ENCODE data around the gene MAK. TPM values are rescaled to one million over a fixed set of nuclear protein-coding genes. Genes with fewer than 3 reads are reported as not detected.
A peak's percentile ranks its signal among the peaks of the same experiment; 100 is the strongest.

The MAK gene
- total RNA-seq, 4 donors from 2014 or later: 0.59 to 0.90 TPM; not detected in 2

DNA sequence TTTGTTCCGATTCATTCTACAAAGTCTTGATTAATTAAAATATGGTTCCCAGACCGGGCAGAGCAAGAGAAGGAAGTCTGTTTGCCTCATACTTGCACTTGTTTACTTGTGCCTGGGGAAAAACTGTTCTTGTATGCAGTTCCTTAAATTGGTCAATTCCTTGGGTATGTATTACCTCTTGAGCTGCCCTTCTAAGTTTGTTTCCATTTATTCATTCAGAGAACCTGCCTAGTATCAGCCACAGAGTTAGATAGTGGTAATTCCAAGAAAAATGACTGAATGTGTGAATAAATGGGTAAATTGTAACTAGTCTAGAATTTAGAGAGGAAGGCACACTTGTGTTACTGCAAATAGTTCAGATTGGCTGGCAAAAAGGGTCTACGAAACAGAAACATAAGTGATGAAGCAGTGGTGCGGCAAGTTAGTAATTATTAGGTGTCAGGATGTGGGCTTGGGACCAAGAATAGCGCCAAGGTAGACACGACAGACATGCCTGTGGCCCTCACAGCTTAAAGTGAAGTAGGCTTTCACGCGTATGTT lies 525 bp upstream of the MAK start:
- TF ChIP-seq, protein P1, sequence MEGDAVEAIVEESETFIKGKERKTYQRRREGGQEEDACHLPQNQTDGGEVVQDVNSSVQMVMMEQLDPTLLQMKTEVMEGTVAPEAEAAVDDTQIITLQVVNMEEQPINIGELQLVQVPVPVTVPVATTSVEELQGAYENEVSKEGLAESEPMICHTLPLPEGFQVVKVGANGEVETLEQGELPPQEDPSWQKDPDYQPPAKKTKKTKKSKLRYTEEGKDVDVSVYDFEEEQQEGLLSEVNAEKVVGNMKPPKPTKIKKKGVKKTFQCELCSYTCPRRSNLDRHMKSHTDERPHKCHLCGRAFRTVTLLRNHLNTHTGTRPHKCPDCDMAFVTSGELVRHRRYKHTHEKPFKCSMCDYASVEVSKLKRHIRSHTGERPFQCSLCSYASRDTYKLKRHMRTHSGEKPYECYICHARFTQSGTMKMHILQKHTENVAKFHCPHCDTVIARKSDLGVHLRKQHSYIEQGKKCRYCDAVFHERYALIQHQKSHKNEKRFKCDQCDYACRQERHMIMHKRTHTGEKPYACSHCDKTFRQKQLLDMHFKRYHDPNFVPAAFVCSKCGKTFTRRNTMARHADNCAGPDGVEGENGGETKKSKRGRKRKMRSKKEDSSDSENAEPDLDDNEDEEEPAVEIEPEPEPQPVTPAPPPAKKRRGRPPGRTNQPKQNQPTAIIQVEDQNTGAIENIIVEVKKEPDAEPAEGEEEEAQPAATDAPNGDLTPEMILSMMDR (IDR thresholded peaks at IDR 0.05): no peak
- no peak for TF ChIP-seq POLR2A (IDR thresholded peaks at IDR 0.05)
- no peak for TF ChIP-seq EP300 (IDR thresholded peaks at IDR 0.05)
- Histone ChIP-seq H3K9me3 (peaks cover 0 to 7% (median 0%) of the 10 kb centered on the region in 4 donors), H3K4me3 (peak overlapping the region; percentile 50 to 90 (median 68)), H3K27me3 (no peaks in the 10 kb centered on the region), H3K4me1 (peaks cover 0 to 24% (median 11%) of the 10 kb centered on the region in 4 donors), H3K36me3 (no peaks in the 10 kb centered on the region), H3K27ac (peak overlapping the region in 1 of 4 donors; percentile 82)
- 64 to 65% methylated on average over 8 of the region's 8 CpGs for WGBS, 2 donors
- DNase-seq (ENCODE audit: low spot score in 2 of 2): no peak

DNA sequence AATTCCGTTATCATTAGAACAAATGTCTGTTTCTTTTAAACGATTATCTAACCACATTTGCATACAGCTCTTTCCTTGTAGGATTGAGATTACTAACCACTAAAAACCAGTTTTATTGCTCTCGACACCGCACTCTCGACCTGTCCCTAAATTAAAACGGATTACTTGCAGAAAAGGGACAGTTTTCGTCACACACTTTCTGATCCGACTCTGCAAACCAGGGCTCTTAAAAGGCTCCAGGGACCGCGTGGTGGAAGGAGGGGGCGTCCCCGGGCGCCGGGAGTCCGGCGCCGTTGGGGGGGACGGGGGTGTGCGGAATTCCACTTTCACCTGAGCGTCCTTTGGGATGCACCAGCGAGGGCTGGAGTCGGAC lies 731 bp downstream of the MAK start:
- WGBS, 2 donors: 0 to 1% methylated on average over 22 of the region's 22 CpGs
- no peaks in the 10 kb centered on the region for H3K36me3 ChIP-seq
- no peaks in the 10 kb centered on the region for H3K9me3 ChIP-seq
- DNase-seq (ENCODE audit: low spot score in 2 of 2): no peak
- peaks cover 0 to 24% (median 11%) of the 10 kb centered on the region in 4 donors for H3K4me1 ChIP-seq
- peak overlapping the region in 2 of 4 donors; percentile 23 to 82 for H3K27ac ChIP-seq
- no peaks in the 10 kb centered on the region for H3K27me3 ChIP-seq
- TF ChIP-seq, protein P1 (IDR thresholded peaks at IDR 0.05): no peak
- TF ChIP-seq POLR2A (IDR thresholded peaks at IDR 0.05): no peak
- TF ChIP-seq EP300 (IDR thresholded peaks at IDR 0.05): no peak
- peak overlapping the region; percentile 50 to 90 (median 68) for H3K4me3 ChIP-seq

DNA sequence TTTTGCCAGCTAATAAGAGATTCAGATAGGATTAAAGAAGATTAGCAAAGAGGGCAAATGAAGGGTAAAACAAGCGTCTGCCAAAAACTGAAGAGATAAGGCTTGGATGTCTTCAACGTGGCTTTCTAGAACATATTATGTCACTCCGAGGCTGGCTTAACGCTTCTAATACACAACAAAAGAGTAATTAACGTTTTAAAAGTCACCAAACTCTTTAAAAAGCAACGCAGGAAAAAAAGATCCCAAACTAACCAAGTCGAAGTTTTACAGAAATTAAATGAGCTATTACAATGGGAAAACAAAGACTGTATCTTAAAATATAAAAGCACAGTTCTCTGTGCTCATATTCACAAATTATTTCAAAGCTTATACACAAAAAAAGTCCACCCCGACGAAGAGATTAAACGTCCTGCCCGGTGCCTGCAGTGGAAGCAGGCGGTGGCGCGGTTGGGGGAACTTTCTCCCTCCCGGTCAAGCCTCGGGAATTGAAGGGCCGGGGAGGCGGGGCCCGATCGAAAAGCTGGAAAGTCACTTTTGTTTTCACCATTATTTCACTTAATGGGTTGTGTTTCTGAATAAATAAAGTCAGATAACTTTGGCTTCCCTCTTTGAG lies 1.2 kb downstream of the MAK start:
- Histone ChIP-seq H3K36me3 (no peaks in the 10 kb centered on the region), H3K4me1 (peaks cover 0 to 24% (median 11%) of the 10 kb centered on the region in 4 donors), H3K27ac (peak overlapping the region in 1 of 4 donors; percentile 82), H3K27me3 (no peaks in the 10 kb centered on the region), H3K9me3 (no peaks in the 10 kb centered on the region), H3K4me3 (peak overlapping the region; percentile 50 to 90 (median 68))
- no peak for TF ChIP-seq EP300 (IDR thresholded peaks at IDR 0.05)
- no peak for TF ChIP-seq POLR2A (IDR thresholded peaks at IDR 0.05)
- TF ChIP-seq, protein P1 (IDR thresholded peaks at IDR 0.05): no peak
- peak in 1 of 2 donors; percentile 17 for DNase-seq (ENCODE audit: low spot score in 2 of 2)
- WGBS, 2 donors: 3 to 4% methylated on average over 20 of the region's 20 CpGs

DNA sequence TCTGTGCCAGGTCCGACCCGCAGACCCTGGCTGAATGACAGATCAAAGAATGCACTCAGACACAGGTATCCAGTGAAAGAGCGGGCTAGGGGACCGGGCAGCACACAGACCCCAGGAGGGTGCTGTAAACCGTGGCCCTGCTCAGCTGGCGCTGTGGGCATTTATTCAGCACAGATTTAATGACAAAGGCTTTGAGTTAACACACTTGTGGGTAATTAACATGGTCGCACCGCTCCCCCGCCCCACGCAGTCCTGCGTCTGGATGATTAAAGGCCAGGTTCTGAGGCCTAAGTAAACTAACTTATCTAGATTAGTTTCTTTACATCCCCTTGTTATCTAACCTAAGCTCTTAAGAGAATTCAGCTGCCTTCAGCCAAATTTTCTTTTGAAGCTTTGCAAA lies 3.5 kb downstream of the MAK start:
- WGBS, 2 donors: 93 to 98% methylated on average over 11 of the region's 11 CpGs
- no peaks in the 10 kb centered on the region for H3K27me3 ChIP-seq
- peaks cover 0 to 5% (median 0%) of the 10 kb centered on the region in 3 donors for H3K36me3 ChIP-seq
- no peak for TF ChIP-seq POLR2A (IDR thresholded peaks at IDR 0.05)
- TF ChIP-seq EP300 (IDR thresholded peaks at IDR 0.05): no peak
- TF ChIP-seq, protein P1 (IDR thresholded peaks at IDR 0.05): no peak
- DNase-seq (ENCODE audit: low spot score in 2 of 2): no peak
- H3K27ac ChIP-seq: no peak overlapping the region
- H3K9me3 ChIP-seq: no peaks in the 10 kb centered on the region
- H3K4me3 ChIP-seq: no peak overlapping the region
- H3K4me1 ChIP-seq: peaks cover 0 to 24% (median 11%) of the 10 kb centered on the region in 4 donors

DNA sequence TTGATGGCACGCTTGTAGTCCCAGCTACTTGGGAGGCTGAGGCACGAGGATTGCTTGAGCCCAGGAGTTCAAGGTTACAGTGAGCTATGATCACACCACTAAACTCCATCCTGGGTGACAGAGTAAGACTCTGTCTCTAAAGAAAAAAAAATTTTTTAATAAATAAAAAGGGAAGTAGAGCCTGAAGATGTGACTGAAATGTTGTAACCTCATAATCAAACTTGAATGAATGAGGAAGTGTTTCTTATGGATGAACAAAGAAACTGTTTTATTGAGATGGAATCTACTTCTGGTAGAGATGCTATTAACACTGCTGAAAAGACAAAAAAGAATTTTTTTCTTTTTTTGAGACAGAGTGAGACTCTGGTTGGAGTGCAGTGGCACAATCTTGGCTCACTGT lies 6.7 kb downstream of the MAK start:
- Histone ChIP-seq H3K27me3 (no peaks in the 10 kb centered on the region), H3K27ac (no peak overlapping the region), H3K9me3 (no peaks in the 10 kb centered on the region), H3K36me3 (peaks cover 0 to 20% (median 0%) of the 10 kb centered on the region in 3 donors), H3K4me1 (peaks cover 0 to 1% (median 0%) of the 10 kb centered on the region in 4 donors), H3K4me3 (no peak overlapping the region)
- WGBS, 2 donors: 95 to 96% methylated on average over 2 of the region's 2 CpGs
- no peak for DNase-seq (ENCODE audit: low spot score in 2 of 2)
- TF ChIP-seq EP300 (IDR thresholded peaks at IDR 0.05): no peak

All from tibial nerve (tissue), 4 donors.